ENCODE results near the gene ANKRD40. TPM values are rescaled to one million over a fixed set of nuclear protein-coding genes. Genes with fewer than 3 reads are reported as not detected.
A peak's percentile ranks its signal among the peaks of the same experiment; 100 is the strongest.

ANKRD40 gene, protein sequence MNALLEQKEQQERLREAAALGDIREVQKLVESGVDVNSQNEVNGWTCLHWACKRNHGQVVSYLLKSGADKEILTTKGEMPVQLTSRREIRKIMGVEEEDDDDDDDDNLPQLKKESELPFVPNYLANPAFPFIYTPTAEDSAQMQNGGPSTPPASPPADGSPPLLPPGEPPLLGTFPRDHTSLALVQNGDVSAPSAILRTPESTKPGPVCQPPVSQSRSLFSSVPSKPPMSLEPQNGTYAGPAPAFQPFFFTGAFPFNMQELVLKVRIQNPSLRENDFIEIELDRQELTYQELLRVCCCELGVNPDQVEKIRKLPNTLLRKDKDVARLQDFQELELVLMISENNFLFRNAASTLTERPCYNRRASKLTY
- 10 to 100 TPM; 20.1 to 25.1 TPM for total RNA-seq

DNA sequence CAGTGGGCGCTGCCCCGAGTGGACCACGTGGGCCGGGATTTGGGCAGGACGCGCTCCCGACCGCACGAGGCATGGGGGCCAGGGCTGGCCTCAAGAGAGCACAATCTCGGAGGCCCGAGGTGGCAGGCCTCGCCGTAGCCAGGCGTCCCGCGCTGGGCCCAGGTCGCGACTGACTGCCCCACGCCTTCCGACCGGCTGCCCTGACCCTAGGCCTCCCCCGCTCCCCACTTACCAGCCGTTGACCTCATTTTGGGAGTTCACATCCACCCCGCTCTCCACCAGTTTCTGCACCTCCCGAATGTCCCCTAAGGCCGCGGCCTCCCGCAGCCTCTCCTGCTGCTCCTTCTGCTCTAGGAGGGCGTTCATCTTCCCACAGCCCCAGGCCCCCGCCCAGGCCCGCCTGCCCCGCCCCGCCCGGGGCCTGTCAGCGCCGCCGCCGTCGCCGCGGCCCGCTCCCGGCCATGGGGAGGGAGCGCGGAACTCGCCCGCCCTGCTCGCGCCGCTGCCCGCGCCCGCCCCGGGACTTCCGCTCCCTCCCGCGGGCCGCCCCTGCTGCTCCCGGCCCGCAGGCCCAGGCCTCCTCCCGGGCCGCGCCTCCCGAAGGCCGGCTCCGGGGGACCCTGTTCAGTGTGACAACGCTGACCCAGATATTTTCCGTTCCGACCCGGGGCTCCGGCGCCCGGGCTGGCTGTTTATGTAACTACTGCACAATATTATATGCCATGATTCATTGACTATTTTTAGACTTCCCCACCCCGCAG lies at the start of gene ANKRD40:
ANKRD40 (minus strand) TSS at position 626 of the 761 bp plus-strand sequence; CDS start at position 366, 260 bp downstream.
- no peaks in the 10 kb centered on the region for H3K27me3 ChIP-seq
- peak within 1 kb of the TSS; percentile 96 for H3K27ac ChIP-seq
- no peaks in the 10 kb centered on the region for H3K4me1 ChIP-seq
- intact Hi-C loops (cut with DNase I) = no loop called here
- no peaks in the 10 kb centered on the region for H3K36me3 ChIP-seq
- peak within 1 kb of the TSS; percentile 95 to 99 for H3K9ac ChIP-seq (ENCODE audit: low read depth in 2 of 2, low read length in 2 of 2)
- no peaks in the 10 kb centered on the region for H3K9me3 ChIP-seq
- TF ChIP-seq, protein P1, sequence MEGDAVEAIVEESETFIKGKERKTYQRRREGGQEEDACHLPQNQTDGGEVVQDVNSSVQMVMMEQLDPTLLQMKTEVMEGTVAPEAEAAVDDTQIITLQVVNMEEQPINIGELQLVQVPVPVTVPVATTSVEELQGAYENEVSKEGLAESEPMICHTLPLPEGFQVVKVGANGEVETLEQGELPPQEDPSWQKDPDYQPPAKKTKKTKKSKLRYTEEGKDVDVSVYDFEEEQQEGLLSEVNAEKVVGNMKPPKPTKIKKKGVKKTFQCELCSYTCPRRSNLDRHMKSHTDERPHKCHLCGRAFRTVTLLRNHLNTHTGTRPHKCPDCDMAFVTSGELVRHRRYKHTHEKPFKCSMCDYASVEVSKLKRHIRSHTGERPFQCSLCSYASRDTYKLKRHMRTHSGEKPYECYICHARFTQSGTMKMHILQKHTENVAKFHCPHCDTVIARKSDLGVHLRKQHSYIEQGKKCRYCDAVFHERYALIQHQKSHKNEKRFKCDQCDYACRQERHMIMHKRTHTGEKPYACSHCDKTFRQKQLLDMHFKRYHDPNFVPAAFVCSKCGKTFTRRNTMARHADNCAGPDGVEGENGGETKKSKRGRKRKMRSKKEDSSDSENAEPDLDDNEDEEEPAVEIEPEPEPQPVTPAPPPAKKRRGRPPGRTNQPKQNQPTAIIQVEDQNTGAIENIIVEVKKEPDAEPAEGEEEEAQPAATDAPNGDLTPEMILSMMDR (IDR thresholded peaks at IDR 0.05) = no peak
- H3K4me3 ChIP-seq = peak within 1 kb of the TSS; percentile 73
- peak; percentile 92 for DNase-seq

DNA sequence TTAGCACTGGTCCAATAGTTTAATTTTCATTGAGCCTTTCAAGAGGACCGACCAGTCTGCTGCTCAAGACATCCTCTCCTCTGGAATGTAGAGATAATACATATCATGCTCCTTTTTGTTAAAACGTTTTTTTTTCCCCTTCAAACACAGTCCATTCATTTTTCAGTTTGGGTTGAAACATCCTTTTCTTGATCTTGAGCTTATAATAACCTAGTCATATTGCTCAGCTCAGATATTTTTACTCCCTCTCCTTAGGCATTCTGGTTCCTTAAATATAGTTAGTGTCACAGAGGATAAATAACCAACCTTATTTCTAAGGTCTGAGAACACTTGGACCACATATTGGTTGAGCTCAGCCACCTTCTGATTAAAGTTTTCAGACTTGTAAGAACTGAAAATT lies 46.8 kb upstream of the ANKRD40 start:
- peaks cover 6% of the 10 kb centered on the region for H3K36me3 ChIP-seq
- no peak overlapping the region for H3K4me3 ChIP-seq
- H3K27ac ChIP-seq = no peak overlapping the region
- no peaks in the 10 kb centered on the region for H3K27me3 ChIP-seq
- no peaks in the 10 kb centered on the region for H3K4me1 ChIP-seq
- no peaks in the 10 kb centered on the region for H3K9me3 ChIP-seq
- no peak for DNase-seq
- intact Hi-C loops (cut with DNase I) = no loop called here
- TF ChIP-seq, protein P1 (IDR thresholded peaks at IDR 0.05) = no peak
- no peak overlapping the region for H3K9ac ChIP-seq (ENCODE audit: low read depth in 2 of 2, low read length in 2 of 2)

DNA sequence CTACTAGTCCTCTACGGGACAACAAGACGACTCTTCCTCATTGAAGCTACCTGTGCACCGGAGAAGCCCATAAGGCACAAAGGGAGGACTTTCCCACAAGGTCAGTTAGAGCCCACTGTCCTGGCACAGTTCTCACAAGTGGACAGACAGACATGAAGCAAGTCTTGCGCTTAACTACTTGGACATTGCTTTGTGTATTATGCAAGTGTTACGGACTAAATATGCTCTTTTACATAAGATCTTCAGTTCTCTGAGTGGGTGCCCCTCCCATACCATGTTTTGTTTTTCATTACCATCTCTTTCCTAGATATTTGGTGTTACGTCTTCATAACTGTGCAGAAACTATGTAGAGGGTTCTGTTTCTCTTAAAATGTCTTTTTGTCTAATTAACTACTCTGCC lies 41.5 kb upstream of the ANKRD40 start:
- DNase-seq = no peak
- Histone ChIP-seq H3K9me3 (no peaks in the 10 kb centered on the region), H3K36me3 (peaks cover 28% of the 10 kb centered on the region), H3K27ac (no peak overlapping the region), H3K4me1 (no peaks in the 10 kb centered on the region), H3K27me3 (no peaks in the 10 kb centered on the region), H3K4me3 (no peak overlapping the region), H3K9ac (ENCODE audit: low read depth in 2 of 2, low read length in 2 of 2) (no peak overlapping the region)
- TF ChIP-seq, protein P1 (IDR thresholded peaks at IDR 0.05) = no peak
- intact Hi-C loops (cut with DNase I) = no loop called here

DNA sequence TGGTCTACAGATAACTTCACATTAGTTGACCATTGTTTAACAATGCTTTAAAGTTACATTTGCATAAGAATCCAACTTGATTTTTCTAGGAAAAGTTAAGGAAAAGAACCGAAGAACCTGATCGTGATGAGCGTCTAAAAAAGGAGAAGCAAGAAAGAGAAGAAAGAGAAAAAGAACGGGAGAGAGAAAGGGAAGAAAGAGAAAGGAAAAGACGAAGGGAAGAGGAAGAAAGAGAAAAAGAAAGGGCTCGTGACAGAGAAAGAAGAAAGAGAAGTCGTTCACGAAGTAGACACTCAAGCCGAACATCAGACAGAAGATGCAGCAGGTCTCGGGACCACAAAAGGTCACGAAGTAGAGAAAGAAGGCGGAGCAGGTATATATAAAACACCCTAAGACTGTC lies 37.9 kb upstream of the ANKRD40 start:
- no peak for DNase-seq
- Histone ChIP-seq H3K27me3 (no peaks in the 10 kb centered on the region), H3K36me3 (peaks cover 36% of the 10 kb centered on the region), H3K4me3 (no peak overlapping the region), H3K4me1 (no peaks in the 10 kb centered on the region), H3K9ac (ENCODE audit: low read depth in 2 of 2, low read length in 2 of 2) (no peak overlapping the region), H3K9me3 (no peaks in the 10 kb centered on the region), H3K27ac (no peak overlapping the region)
- TF ChIP-seq, protein P1 (IDR thresholded peaks at IDR 0.05) = no peak
- intact Hi-C loops (cut with DNase I) = no loop called here

DNA sequence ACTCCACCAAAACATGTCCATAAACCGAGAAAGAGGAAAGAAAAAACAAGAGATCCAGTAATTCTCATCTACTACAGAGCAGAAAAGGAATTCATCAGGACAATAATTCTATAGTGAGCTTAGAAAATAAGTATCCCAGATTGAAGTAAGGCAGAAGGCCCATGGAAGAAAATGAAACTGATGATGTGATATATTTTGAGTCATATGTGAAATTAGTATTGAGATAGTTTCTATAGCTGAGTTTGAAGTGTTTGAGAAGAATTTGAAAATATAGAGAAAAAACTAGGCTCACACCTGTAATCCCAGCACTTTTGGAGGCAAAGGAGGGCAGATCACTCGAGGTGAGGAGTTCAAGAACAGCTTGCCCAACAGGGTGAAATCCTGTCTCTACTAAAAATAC lies 31.4 kb upstream of the ANKRD40 start:
- H3K36me3 ChIP-seq = peaks cover 9% of the 10 kb centered on the region
- intact Hi-C loops (cut with DNase I) = no loop called here
- no peak overlapping the region for H3K9ac ChIP-seq (ENCODE audit: low read depth in 2 of 2, low read length in 2 of 2)
- H3K27ac ChIP-seq = no peak overlapping the region
- DNase-seq = no peak
- TF ChIP-seq, protein P1 (IDR thresholded peaks at IDR 0.05) = no peak
- H3K4me3 ChIP-seq = no peak overlapping the region
- H3K9me3 ChIP-seq = no peaks in the 10 kb centered on the region
- no peaks in the 10 kb centered on the region for H3K27me3 ChIP-seq
- no peaks in the 10 kb centered on the region for H3K4me1 ChIP-seq
